HEK293T (cell line): Measurements from ENCODE around the gene DTNBP1.

Source experiments
- CTBP1 ChIP-seq: fragments of 450-650 bp; IDR thresholded peaks from 2 replicates; pipeline ENCODE4 v1.6.1; 2016; ENCODE audit warnings: borderline replicate concordance
- ELF4 ChIP-seq: fragments of 450-650 bp; IDR thresholded peaks from 2 replicates; pipeline ENCODE4 v1.6.1; 2017; ENCODE audit warnings: antibody characterized with exemption
- FOXK2 ChIP-seq: fragments of 450-650 bp; IDR thresholded peaks from 2 replicates; pipeline ENCODE4 v1.6.1; 2016; ENCODE audit warnings: mild to moderate bottlenecking
- FOXM1 ChIP-seq: fragments of 450-650 bp; IDR thresholded peaks from 2 replicates; pipeline ENCODE4 v1.6.1; 2017; ENCODE audit warnings: mild to moderate bottlenecking, borderline replicate concordance
- HDGF ChIP-seq: fragments of 450-650 bp; IDR thresholded peaks from 2 replicates; pipeline ENCODE4 v1.6.1; 2017; ENCODE audit warnings: antibody characterized with exemption, borderline replicate concordance
- PKNOX1 ChIP-seq: fragments of 450-650 bp; IDR thresholded peaks from 2 replicates; pipeline ENCODE4 v1.6.1; 2016
- SP1 ChIP-seq: fragments of 450-650 bp; IDR thresholded peaks from 2 replicates; pipeline ENCODE4 v1.6.1; 2017
- SUZ12 ChIP-seq: fragments of 450-650 bp; IDR thresholded peaks from 2 replicates; pipeline ENCODE4 v1.6.1; 2016; ENCODE audit warnings: mild to moderate bottlenecking
- TARDBP ChIP-seq: fragments of 450-650 bp; IDR thresholded peaks from 2 replicates; pipeline ENCODE4 v1.6.1; 2016
- ZNF384 ChIP-seq: fragments of 450-650 bp; IDR thresholded peaks from 2 replicates; pipeline ENCODE4 v1.6.1; 2016

- TF ChIP-seq ELF4 (no peak), TARDBP (no peak), SUZ12 (no peak), FOXM1 (no peak), FOXK2 (no peak), HDGF (no peak), SP1 (no peak), PKNOX1 (no peak), ZNF384 (no peak), CTBP1 (no peak)
These were observed 33.3 kb downstream of the DTNBP1 start for GRCh38 chr6:15629487-15629886.
